Stomach (tissue), 9 donors: ENCODE measurements around the gene ADGRF3. TPM values are rescaled to one million over a fixed set of nuclear protein-coding genes. Genes with fewer than 3 reads are reported as not detected.

Source experiments
- DNase-seq, 2 donors: peaks; one replicate each; pipeline versions ENCODE4 v3.0.0 to v3.0.0-alpha.2; 2013 to 2019
- H3K27ac ChIP-seq, 5 donors: fragments of 200-600 bp in 4 of 5; sonication (generic) in 4 of 5; one replicate each; pipeline ENCODE4 v1.5.1; 2013 to 2019; ENCODE audit warnings: mild to moderate bottlenecking in 1 of 5, moderate library complexity in 1 of 5
- H3K27me3 ChIP-seq, 3 donors: fragments of 200-600 bp; sonication (generic); one replicate each; pipeline ENCODE4 v1.5.1; 2017 to 2019; ENCODE audit warnings: mixed run types in 1 of 3
- H3K36me3 ChIP-seq, 4 donors: fragments of 200-600 bp; sonication (generic); 1 replicate in 3 of 4; 2 replicates in 1 of 4; pipeline ENCODE4 v1.5.1; 2016 to 2019
- H3K4me1 ChIP-seq, 4 donors: fragments of 200-600 bp; sonication (generic); one replicate each; pipeline ENCODE4 v1.5.1; 2016 to 2019
- H3K4me3 ChIP-seq, 4 donors: fragments of 200-600 bp; sonication (generic) in 3 of 4; one replicate each; pipeline ENCODE4 v1.5.1; 2016 to 2019; ENCODE audit warnings: mild to moderate bottlenecking in 1 of 4
- H3K9me3 ChIP-seq, 4 donors: fragments of 200-600 bp; sonication (generic); one replicate each; pipeline ENCODE4 v1.5.1; 2016 to 2019
- CTCF ChIP-seq, 7 experiments: fragments of 450-650 bp in 4 of 7; fragments of 200-600 bp in 3 of 7; sonication (generic) in 3 of 7; IDR thresholded peaks; one replicate each; pipeline ENCODE4 v1.5.1; 2016 to 2019; ENCODE audit warnings: antibody characterized with exemption in 7 of 7, control low read depth in 2 of 7, mild to moderate bottlenecking in 1 of 7
- EP300 ChIP-seq: sonication (generic); formaldehyde crosslinking; IDR thresholded peaks from one replicate; pipeline ENCODE4 v1.6.1; 2017; ENCODE audit warnings: antibody characterized with exemption
- POLR2A ChIP-seq, 4 donors: fragments of 450-650 bp; IDR thresholded peaks; one replicate each; pipeline ENCODE4 v1.6.1; 2016; ENCODE audit warnings: antibody characterized with exemption in 4 of 4, control low read depth in 2 of 4, mild to moderate bottlenecking in 1 of 4, moderate library complexity in 1 of 4
- POLR2AphosphoS5 ChIP-seq, 3 donors: sonication (generic); formaldehyde crosslinking; IDR thresholded peaks; one replicate each; pipeline ENCODE4 v1.6.1; 2016; ENCODE audit warnings: antibody characterized with exemption in 3 of 3
- WGBS, 5 donors: extraction: QIAGEN DNeasy Blood & Tissue Kit in 3 of 5; methylation state at CpG; one replicate each; pipeline versions ENCODE4 v1.1.5 to v1.1.7; 2013 to 2018; 5-methylcytosine and 5-hydroxymethylcytosine counted together
- intact Hi-C: fragments of 100-400 bp; cut with DNase I; formaldehyde crosslinking; loops from one replicate; pipeline ENCODE4 v1.15.1; 2023; ENCODE audit warnings: low total_unique reads
- polyA plus RNA-seq, 3 donors: library from polyadenylated mRNA; stranded (reverse); fragments of 200-250 nt; gene quantifications; one replicate each; pipeline ENCODE4 v1.2.3, GENCODE V29; 2013
- total RNA-seq, 5 donors: library from RNA; depleted of rRNA; stranded (reverse); fragments of >200 nt; gene quantifications; one replicate each; pipeline versions ENCODE4 v1.1.0 to v1.2.3, GENCODE V29; 2014 to 2016
- donor health status: healthy with polysubstance abuse.
- donor health status: Bipolar disorder and iron deficiency.
- donor health status: healthy.

Gene ADGRF3
- total and polyA plus RNA-seq, 8 donors, result 0.05 to 0.31 (median 0.21) TPM; not detected in 4

- WGBS, 5 donors, result 56 to 74% (median 61%) methylated on average over 8 of the region's 8 CpGs
- no peak overlapping the region for H3K4me3 ChIP-seq
- H3K27ac ChIP-seq, result no peak overlapping the region
- no peak for TF ChIP-seq POLR2AphosphoS5 (IDR thresholded peaks at IDR 0.05)
- no peak for TF ChIP-seq CTCF (IDR thresholded peaks at IDR 0.05)
- TF ChIP-seq EP300, result no peak
- TF ChIP-seq POLR2A (IDR thresholded peaks at IDR 0.05), result no peak
- no peaks in the 10 kb centered on the region for H3K9me3 ChIP-seq
- no peaks in the 10 kb centered on the region for H3K27me3 ChIP-seq
- peak in 1 of 2 donors; percentile 55 for DNase-seq
- no peaks in the 10 kb centered on the region for H3K4me1 ChIP-seq
- intact Hi-C loops, result no loop called here
- H3K36me3 ChIP-seq, result no peaks in the 10 kb centered on the region
Measured at GRCh38 chr2:26317377-26318105, 29.0 kb downstream of the ADGRF3 start.

GRCh38 chr2:26316845-26317244 lies 29.7 kb downstream of the ADGRF3 start:
- DNase-seq, result no peak
- Histone ChIP-seq H3K4me3 (no peak overlapping the region), H3K36me3 (no peaks in the 10 kb centered on the region), H3K27ac (no peak overlapping the region), H3K4me1 (no peaks in the 10 kb centered on the region), H3K9me3 (no peaks in the 10 kb centered on the region), H3K27me3 (no peaks in the 10 kb centered on the region)
- intact Hi-C loops, result no loop called here
- WGBS, 5 donors, result 89 to 96% (median 93%) methylated on average over 5 to 6 of the region's 6 CpGs
- TF ChIP-seq EP300 (no peak), POLR2A (IDR thresholded peaks at IDR 0.05) (no peak), POLR2AphosphoS5 (IDR thresholded peaks at IDR 0.05) (no peak), CTCF (IDR thresholded peaks at IDR 0.05) (no peak)

DNA sequence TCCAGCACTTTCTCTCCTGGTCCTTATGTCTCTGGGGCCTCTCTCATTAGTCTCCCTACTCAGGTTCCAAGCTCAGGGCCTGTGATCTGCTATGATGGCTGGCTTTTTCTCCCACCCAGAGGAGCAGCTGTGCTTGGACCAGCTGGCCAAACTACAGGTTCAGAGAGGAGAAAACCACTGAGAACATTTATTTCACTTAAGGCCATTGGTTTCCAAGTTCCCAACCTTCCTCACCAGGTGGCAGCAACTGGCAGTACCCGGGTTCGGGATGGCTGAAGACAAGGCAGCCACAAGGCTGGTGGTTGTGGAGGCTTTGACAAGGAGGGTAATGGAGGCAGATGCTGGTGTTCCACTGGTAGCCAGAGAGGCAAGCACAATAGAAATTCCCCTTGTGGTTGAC lies 30.5 kb downstream of the ADGRF3 start:
- no peaks in the 10 kb centered on the region for H3K27me3 ChIP-seq
- no peak overlapping the region for H3K27ac ChIP-seq
- WGBS, 5 donors, result 50 to 65% (median 62%) methylated on average over 2 of the region's 2 CpGs
- H3K4me3 ChIP-seq, result no peak overlapping the region
- no peaks in the 10 kb centered on the region for H3K36me3 ChIP-seq
- intact Hi-C loops, result no loop called here
- no peaks in the 10 kb centered on the region for H3K4me1 ChIP-seq
- DNase-seq, result peak in 1 of 2 donors; percentile 26
- H3K9me3 ChIP-seq, result no peaks in the 10 kb centered on the region
- TF ChIP-seq EP300 (no peak), CTCF (IDR thresholded peaks at IDR 0.05) (no peak), POLR2AphosphoS5 (IDR thresholded peaks at IDR 0.05) (no peak), POLR2A (IDR thresholded peaks at IDR 0.05) (no peak)

GRCh38 chr2:26314243-26314642 lies 32.3 kb downstream of the ADGRF3 start:
- intact Hi-C loops, result no loop called here
- Histone ChIP-seq H3K27ac (no peak overlapping the region), H3K36me3 (no peaks in the 10 kb centered on the region), H3K27me3 (no peaks in the 10 kb centered on the region), H3K4me1 (no peaks in the 10 kb centered on the region), H3K4me3 (no peak overlapping the region), H3K9me3 (no peaks in the 10 kb centered on the region)
- no peak for TF ChIP-seq POLR2AphosphoS5 (IDR thresholded peaks at IDR 0.05)
- no peak for TF ChIP-seq CTCF (IDR thresholded peaks at IDR 0.05)
- no peak for TF ChIP-seq POLR2A (IDR thresholded peaks at IDR 0.05)
- TF ChIP-seq EP300, result no peak
- WGBS, 5 donors, result 73 to 83% (median 74%) methylated on average over 7 to 8 of the region's 8 CpGs
- no peak for DNase-seq
